Cardiac muscle cell (in vitro differentiated cells and primary cell): ENCODE measurements around the gene ITGB3. TPM values are rescaled to one million over a fixed set of nuclear protein-coding genes. Genes with fewer than 3 reads are reported as not detected.

Experiments
- DNase-seq, 2 donors: peaks; one replicate each; pipeline versions ENCODE4 v3.0.0 to v3.0.0-alpha.2; 2010 to 2017; ENCODE audit warnings: low read depth in 1 of 2, low spot score in 1 of 2
- H3K27ac ChIP-seq: fragments of 200-600 bp; sonication (generic); 2 replicates; pipeline ENCODE4 v1.5.1; 2016
- H3K27me3 ChIP-seq: fragments of 200-600 bp; sonication (generic); 2 replicates; pipeline ENCODE4 v1.6.0; 2016; ENCODE audit warnings: control low read depth
- H3K36me3 ChIP-seq: fragments of 200-600 bp; sonication (generic); 2 replicates; pipeline ENCODE4 v1.5.1; 2016; ENCODE audit warnings: control low read depth
- H3K4me1 ChIP-seq: fragments of 200-600 bp; sonication (generic); 2 replicates; pipeline ENCODE4 v1.8.1; 2017; ENCODE audit warnings: low read depth, mild to moderate bottlenecking, mixed run types
- H3K4me3 ChIP-seq: fragments of 200-600 bp; sonication (generic); 2 replicates; pipeline ENCODE4 v1.5.1; 2016; ENCODE audit warnings: mild to moderate bottlenecking
- H3K9me3 ChIP-seq: fragments of 200-600 bp; sonication (generic); 2 replicates; pipeline ENCODE4 v1.5.1; 2017; ENCODE audit warnings: low read depth, mild to moderate bottlenecking, control low read depth
- CTCF ChIP-seq: IDR thresholded peaks from 2 replicates; pipeline ENCODE4 v1.5.1; 2012; ENCODE audit warnings: low read depth, mild to moderate bottlenecking, low read length
- polyA plus RNA-seq: library from polyadenylated mRNA; unstranded; fragments of >200 nt; fragmentation: Nextera tagmentation; extraction: Ambion mirVana; gene quantifications from 2 replicates; pipeline ENCODE4 v1.2.1, GENCODE V29; 2016
- total RNA-seq: library from RNA; depleted of rRNA; stranded (reverse); fragments of >200 nt; gene quantifications from 2 replicates; pipeline ENCODE4 v1.2.3, GENCODE V29; 2016

The ITGB3 gene
- total and polyA plus RNA-seq, 2 experiments from 2014 or later: 4.6 to 20.0 TPM

- no peak for DNase-seq
- no peaks in the 10 kb centered on the region for H3K27me3 ChIP-seq
- peaks cover 69% of the 10 kb centered on the region for H3K4me1 ChIP-seq
- H3K9me3 ChIP-seq: no peaks in the 10 kb centered on the region
- no peak overlapping the region for H3K4me3 ChIP-seq
- H3K36me3 ChIP-seq: peaks cover 63% of the 10 kb centered on the region
- no peak for TF ChIP-seq CTCF
- peak overlapping the region; percentile 86 for H3K27ac ChIP-seq
Measured at GRCh38 chr17:47219621-47220475, 33.8 kb upstream of the ITGB3 start.

GRCh38 chr17:47220531-47220999 lies 33.1 kb upstream of the ITGB3 start:
- no peak for DNase-seq

GRCh38 chr17:47221154-47221553 lies 32.5 kb upstream of the ITGB3 start:
- no peak for TF ChIP-seq CTCF
- Histone ChIP-seq H3K27me3 (no peaks in the 10 kb centered on the region), H3K9me3 (no peaks in the 10 kb centered on the region), H3K4me3 (no peak overlapping the region), H3K27ac (peak overlapping the region; percentile 86), H3K36me3 (peaks cover 56% of the 10 kb centered on the region), H3K4me1 (peaks cover 70% of the 10 kb centered on the region)
- no peak for DNase-seq

More at GRCh38 chr17:47220531-47220999, 33.1 kb upstream of the ITGB3 start:
- no peak overlapping the region for H3K4me3 ChIP-seq
- no peaks in the 10 kb centered on the region for H3K9me3 ChIP-seq
- H3K36me3 ChIP-seq: peaks cover 56% of the 10 kb centered on the region
- no peak for TF ChIP-seq CTCF
- peak overlapping the region; percentile 86 for H3K27ac ChIP-seq
- peaks cover 70% of the 10 kb centered on the region for H3K4me1 ChIP-seq
- no peaks in the 10 kb centered on the region for H3K27me3 ChIP-seq

- DNase-seq: no peak
- Histone ChIP-seq H3K27me3 (no peaks in the 10 kb centered on the region), H3K4me3 (no peak overlapping the region), H3K36me3 (peaks cover 50% of the 10 kb centered on the region), H3K27ac (peak overlapping the region; percentile 86), H3K9me3 (no peaks in the 10 kb centered on the region), H3K4me1 (peaks cover 66% of the 10 kb centered on the region)
- TF ChIP-seq CTCF: no peak
Measured at GRCh38 chr17:47222047-47222446, 31.6 kb upstream of the ITGB3 start.

GRCh38 chr17:47223007-47223406 lies 30.6 kb upstream of the ITGB3 start:
- peak overlapping the region; percentile 86 for H3K27ac ChIP-seq

More at GRCh38 chr17:47223007-47223406, 30.6 kb upstream of the ITGB3 start:
- no peaks in the 10 kb centered on the region for H3K9me3 ChIP-seq
- no peak for TF ChIP-seq CTCF
- H3K27me3 ChIP-seq: no peaks in the 10 kb centered on the region
- H3K4me3 ChIP-seq: no peak overlapping the region
- H3K36me3 ChIP-seq: peaks cover 44% of the 10 kb centered on the region
- H3K4me1 ChIP-seq: peaks cover 58% of the 10 kb centered on the region
- no peak for DNase-seq
